WTC11 (cell line): ENCODE measurements around the gene PATE2. TPM values are rescaled to one million over a fixed set of nuclear protein-coding genes. Genes with fewer than 3 reads are reported as not detected.

Experiments
- ATAC-seq: fragments of 200-7000 bp; cut with Tn5 transposase; 2 replicates; pipeline ENCODE4 v1.10.0; 2021; ENCODE audit warnings: mild to moderate bottlenecking, moderate library complexity
- CTCF ChIA-PET: fragments of 300-600 bp; sonication (Branson Sonifier 250); formaldehyde crosslinking; loops from one replicate; lab custom pipeline; 2021; ENCODE audit warnings: antibody characterized with exemption; lab: Charles Lee
- POLR2A ChIA-PET: fragments of 350-600 bp; sonication (Branson Sonifier 250); formaldehyde crosslinking; loops from one replicate; lab custom pipeline; 2021; ENCODE audit warnings: antibody characterized with exemption; lab: Charles Lee
- DNase-seq: peaks from one replicate; pipeline ENCODE4 v3.0.0; 2021; ENCODE audit warnings: low spot score
- H3K27ac Mint-ChIP-seq: 2 replicates; pipeline ENCODE4 v1.8.0; 2021; ENCODE audit warnings: mixed read lengths
- H3K27me3 Mint-ChIP-seq: 2 replicates; pipeline ENCODE4 v1.8.0; 2021; ENCODE audit warnings: low read depth, mild to moderate bottlenecking, moderate library complexity, mixed read lengths
- H3K36me3 Mint-ChIP-seq: 2 replicates; pipeline ENCODE4 v1.8.0; 2021; ENCODE audit warnings: mixed read lengths
- H3K4me1 Mint-ChIP-seq: 2 replicates; pipeline ENCODE4 v1.8.0; 2022; ENCODE audit warnings: mixed read lengths
- H3K4me3 Mint-ChIP-seq: 2 replicates; pipeline ENCODE4 v1.8.0; 2021; ENCODE audit warnings: mild to moderate bottlenecking, moderate library complexity, mixed read lengths
- H3K9me3 Mint-ChIP-seq: 2 replicates; pipeline ENCODE4 v1.8.0; 2021; ENCODE audit warnings: mixed read lengths
- CTCF ChIP-seq: fragments of 200-600 bp; IDR thresholded peaks from 2 replicates; pipeline ENCODE4 v1.8.0; 2022; ENCODE audit warnings: antibody characterized with exemption
- ELF4 ChIP-seq: sonication (generic); formaldehyde crosslinking; IDR thresholded peaks from 2 replicates; pipeline ENCODE4 v1.8.1; 2022; ENCODE audit warnings: low read depth, mild to moderate bottlenecking, moderate library complexity, missing genetic modification reagents
- IRF2 ChIP-seq: sonication (generic); formaldehyde crosslinking; IDR thresholded peaks from 2 replicates; pipeline ENCODE4 v1.8.0; 2022; ENCODE audit warnings: low read depth, missing genetic modification reagents, borderline replicate concordance
- MYBL2 ChIP-seq: sonication (generic); formaldehyde crosslinking; IDR thresholded peaks from 2 replicates; pipeline ENCODE4 v1.8.1; 2023; ENCODE audit warnings: mild to moderate bottlenecking, moderate library complexity, missing genetic modification reagents
- NR2C2 ChIP-seq: sonication (generic); formaldehyde crosslinking; IDR thresholded peaks from 2 replicates; pipeline ENCODE4 v1.8.0; 2022; ENCODE audit warnings: mild to moderate bottlenecking, missing genetic modification reagents
- PRDM15 ChIP-seq: sonication (generic); formaldehyde crosslinking; IDR thresholded peaks from 2 replicates; pipeline ENCODE4 v1.8.0; 2022; ENCODE audit warnings: missing genetic modification reagents
- SMAD4 ChIP-seq: sonication (generic); formaldehyde crosslinking; IDR thresholded peaks from 2 replicates; pipeline ENCODE4 v1.8.0; 2022; ENCODE audit warnings: mild to moderate bottlenecking, missing genetic modification reagents
- STAT6 ChIP-seq: sonication (generic); formaldehyde crosslinking; conservative IDR thresholded peaks from 2 replicates; pipeline ENCODE4 v1.8.1; 2023; ENCODE audit warnings: mild to moderate bottlenecking, low read depth, missing genetic modification reagents, moderate library complexity
- USF1 ChIP-seq: sonication (generic); formaldehyde crosslinking; IDR thresholded peaks from 2 replicates; pipeline ENCODE4 v1.8.0; 2022; ENCODE audit warnings: mild to moderate bottlenecking, missing genetic modification reagents
- ZNF121 ChIP-seq: sonication (generic); formaldehyde crosslinking; IDR thresholded peaks from 2 replicates; pipeline ENCODE4 v1.8.0; 2023; ENCODE audit warnings: missing genetic modification reagents
- ZNF532 ChIP-seq: fragments of 250-450 bp; sonication (Bioruptor Pico); IDR thresholded peaks from 2 replicates; pipeline ENCODE4 v1.9.0; 2021; ENCODE audit warnings: mild to moderate bottlenecking, borderline replicate concordance
- total RNA-seq: library from RNA; stranded (reverse); gene quantifications from 3 replicates; pipeline ENCODE4 v1.2.3, GENCODE V29; 2021
- TF ChIP-seq, protein P1 (sequence below): sonication (generic); formaldehyde crosslinking; IDR thresholded peaks from 2 replicates; pipeline ENCODE4 v1.8.1; 2023; ENCODE audit warnings: mild to moderate bottlenecking, missing genetic modification reagents, moderate library complexity
- TF ChIP-seq, protein P2 (sequence below): sonication (generic); formaldehyde crosslinking; IDR thresholded peaks from 2 replicates; pipeline ENCODE4 v1.8.1; 2022; ENCODE audit warnings: missing genetic modification reagents, borderline replicate concordance

PATE2 gene
- total RNA-seq, 1 experiment from 2014 or later, result not detected

- DNase-seq, result no peak
- H3K27me3 Mint-ChIP-seq, result peaks cover 1% of the 10 kb centered on the region; the same call in 1 of the 2 replicates
- ChIA-PET POLR2A (no interaction called here), CTCF (no interaction called here)
- peaks cover 6% of the 10 kb centered on the region for H3K4me1 Mint-ChIP-seq
- no peak overlapping the region for H3K27ac Mint-ChIP-seq
- no peaks in the 10 kb centered on the region for H3K36me3 Mint-ChIP-seq
- TF ChIP-seq, protein P1, sequence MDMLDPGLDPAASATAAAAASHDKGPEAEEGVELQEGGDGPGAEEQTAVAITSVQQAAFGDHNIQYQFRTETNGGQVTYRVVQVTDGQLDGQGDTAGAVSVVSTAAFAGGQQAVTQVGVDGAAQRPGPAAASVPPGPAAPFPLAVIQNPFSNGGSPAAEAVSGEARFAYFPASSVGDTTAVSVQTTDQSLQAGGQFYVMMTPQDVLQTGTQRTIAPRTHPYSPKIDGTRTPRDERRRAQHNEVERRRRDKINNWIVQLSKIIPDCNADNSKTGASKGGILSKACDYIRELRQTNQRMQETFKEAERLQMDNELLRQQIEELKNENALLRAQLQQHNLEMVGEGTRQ, result no peak
- TF ChIP-seq MYBL2 (no peak), SMAD4 (CRISPR knock-in tag) (no peak)
- peaks cover 4% of the 10 kb centered on the region; the same call in 1 of the 2 replicates for H3K9me3 Mint-ChIP-seq
- no peak for ATAC-seq
- no peak overlapping the region for H3K4me3 Mint-ChIP-seq
Observed at GRCh38 chr11:125763483-125763882, 15.1 kb downstream of the PATE2 start.

- TF ChIP-seq IRF2 (no peak), CTCF (no peak), USF1 (CRISPR knock-in tag) (no peak), NR2C2 (CRISPR knock-in tag) (no peak), ZNF532 (CRISPR knock-in tag) (no peak), PRDM15 (no peak), ZNF121 (no peak), STAT6 (CRISPR knock-in tag) (no peak), ELF4 (no peak)
- TF ChIP-seq, protein P2, sequence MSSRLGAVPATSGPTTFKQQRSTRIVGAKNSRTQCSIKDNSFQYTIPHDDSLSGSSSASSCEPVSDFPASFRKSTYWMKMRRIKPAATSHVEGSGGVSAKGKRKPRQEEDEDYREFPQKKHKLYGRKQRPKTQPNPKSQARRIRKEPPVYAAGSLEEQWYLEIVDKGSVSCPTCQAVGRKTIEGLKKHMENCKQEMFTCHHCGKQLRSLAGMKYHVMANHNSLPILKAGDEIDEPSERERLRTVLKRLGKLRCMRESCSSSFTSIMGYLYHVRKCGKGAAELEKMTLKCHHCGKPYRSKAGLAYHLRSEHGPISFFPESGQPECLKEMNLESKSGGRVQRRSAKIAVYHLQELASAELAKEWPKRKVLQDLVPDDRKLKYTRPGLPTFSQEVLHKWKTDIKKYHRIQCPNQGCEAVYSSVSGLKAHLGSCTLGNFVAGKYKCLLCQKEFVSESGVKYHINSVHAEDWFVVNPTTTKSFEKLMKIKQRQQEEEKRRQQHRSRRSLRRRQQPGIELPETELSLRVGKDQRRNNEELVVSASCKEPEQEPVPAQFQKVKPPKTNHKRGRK, result no peak
- Mint-ChIP-seq H3K27me3 (peaks cover 10% of the 10 kb centered on the region; the same call in 1 of the 2 replicates), H3K9me3 (peaks cover 11% of the 10 kb centered on the region), H3K36me3 (no peaks in the 10 kb centered on the region), H3K4me3 (no peak overlapping the region), H3K27ac (no peak overlapping the region), H3K4me1 (peaks cover 6% of the 10 kb centered on the region)
- ChIA-PET POLR2A (no interaction called here), CTCF (interaction anchor here (1.4 kb wide), 1 partner anchor 12 kb away, joined by 3 read pairs; no protein-coding TSS in a partner anchor)
- ATAC-seq (no peak), DNase-seq (no peak)
Observed at GRCh38 chr11:125762445-125762844, 16.2 kb downstream of the PATE2 start.
